ENCODE measurements around the gene BEST2. TPM values are rescaled to one million over a fixed set of nuclear protein-coding genes. Genes with fewer than 3 reads are reported as not detected.

The BEST2 gene
- total and polyA plus RNA-seq, 4 donors, result 2.5 TPM; not detected in 3

GRCh38 chr19:12715102-12715501 lies 36.5 kb upstream of the BEST2 start:
- ATAC-seq (ENCODE audit: low FRiP score) (no peak), DNase-seq (no peak)
- intact Hi-C loops (cut with DNase I), result no loop called here
- no peaks in the 10 kb centered on the region for H3K4me1 ChIP-seq (ENCODE audit: control insufficient read depth in 1 of 2, insufficient read depth in 2 of 2, low read length in 2 of 2)
- 90 to 92% methylated on average over 15 of the region's 15 CpGs for WGBS, 2 donors
- peaks cover 0 to 15% of the 10 kb centered on the region in 2 donors for H3K36me3 ChIP-seq (ENCODE audit: control insufficient read depth in 1 of 2, insufficient read depth in 2 of 2, low read length in 1 of 2)
- H3K27me3 ChIP-seq (ENCODE audit: control insufficient read depth in 1 of 2, insufficient read depth in 2 of 2, low read length in 1 of 2), result no peaks in the 10 kb centered on the region
- no peak overlapping the region for H3K4me3 ChIP-seq (ENCODE audit: low read length in 2 of 2)
- H3K9me3 ChIP-seq (ENCODE audit: control insufficient read depth, low read length), result no peaks in the 10 kb centered on the region
- no peak overlapping the region for H3K27ac ChIP-seq (ENCODE audit: low read depth in 1 of 2, low read length in 2 of 2)

- Histone ChIP-seq H3K27ac (ENCODE audit: low read depth in 1 of 2, low read length in 2 of 2) (no peak overlapping the region), H3K4me3 (ENCODE audit: low read length in 2 of 2) (no peak overlapping the region), H3K9me3 (ENCODE audit: control insufficient read depth, low read length) (no peaks in the 10 kb centered on the region), H3K4me1 (ENCODE audit: control insufficient read depth in 1 of 2, insufficient read depth in 2 of 2, low read length in 2 of 2) (no peaks in the 10 kb centered on the region), H3K36me3 (ENCODE audit: control insufficient read depth in 1 of 2, insufficient read depth in 2 of 2, low read length in 1 of 2) (peaks cover 0 to 12% of the 10 kb centered on the region in 2 donors), H3K27me3 (ENCODE audit: control insufficient read depth in 1 of 2, insufficient read depth in 2 of 2, low read length in 1 of 2) (no peaks in the 10 kb centered on the region)
- WGBS, 2 donors, result 95% methylated on average over 3 of the region's 3 CpGs
- DNase-seq (no peak), ATAC-seq (ENCODE audit: low FRiP score) (no peak)
- intact Hi-C loops (cut with DNase I), result no loop called here
These were observed 35.7 kb upstream of the BEST2 start for GRCh38 chr19:12715929-12716328.

- H3K27ac ChIP-seq (ENCODE audit: low read depth in 1 of 2, low read length in 2 of 2), result no peak overlapping the region
These were observed 31.3 kb upstream of the BEST2 start for GRCh38 chr19:12720296-12720695.

GRCh38 chr19:12720851-12721655 lies 30.5 kb upstream of the BEST2 start:
- intact Hi-C loops (cut with DNase I), result loop anchor here in 1 of 2 donors (5.0 kb wide), 1 partner anchor 76 kb away; no protein-coding TSS in a partner anchor
- DNase-seq (peak in 1 of 2 donors; percentile 78), ATAC-seq (ENCODE audit: low FRiP score) (peak; percentile 50)
- Histone ChIP-seq H3K27ac (ENCODE audit: low read depth in 1 of 2, low read length in 2 of 2) (peak overlapping the region; percentile 49 to 59), H3K9me3 (ENCODE audit: control insufficient read depth, low read length) (no peaks in the 10 kb centered on the region), H3K4me1 (ENCODE audit: control insufficient read depth in 1 of 2, insufficient read depth in 2 of 2, low read length in 2 of 2) (no peaks in the 10 kb centered on the region), H3K36me3 (ENCODE audit: control insufficient read depth in 1 of 2, insufficient read depth in 2 of 2, low read length in 1 of 2) (peaks cover 0 to 7% of the 10 kb centered on the region in 2 donors), H3K27me3 (ENCODE audit: control insufficient read depth in 1 of 2, insufficient read depth in 2 of 2, low read length in 1 of 2) (no peaks in the 10 kb centered on the region), H3K4me3 (ENCODE audit: low read length in 2 of 2) (peak overlapping the region; percentile 68 to 97)
- 2 to 4% methylated on average over 55 to 59 of the region's 59 CpGs for WGBS, 2 donors

More at GRCh38 chr19:12720296-12720695, 31.3 kb upstream of the BEST2 start:
- ATAC-seq (ENCODE audit: low FRiP score), result no peak
- intact Hi-C loops (cut with DNase I), result loop anchor here in 1 of 2 donors (5.0 kb wide), 1 partner anchor 77 kb away; no protein-coding TSS in a partner anchor
- no peaks in the 10 kb centered on the region for H3K9me3 ChIP-seq (ENCODE audit: control insufficient read depth, low read length)
- peaks cover 0 to 7% of the 10 kb centered on the region in 2 donors for H3K36me3 ChIP-seq (ENCODE audit: control insufficient read depth in 1 of 2, insufficient read depth in 2 of 2, low read length in 1 of 2)
- no peaks in the 10 kb centered on the region for H3K27me3 ChIP-seq (ENCODE audit: control insufficient read depth in 1 of 2, insufficient read depth in 2 of 2, low read length in 1 of 2)
- no peak overlapping the region for H3K4me3 ChIP-seq (ENCODE audit: low read length in 2 of 2)
- no peaks in the 10 kb centered on the region for H3K4me1 ChIP-seq (ENCODE audit: control insufficient read depth in 1 of 2, insufficient read depth in 2 of 2, low read length in 2 of 2)
- WGBS, 2 donors, result 78 to 79% methylated on average over 10 of the region's 10 CpGs
- DNase-seq, result no peak

GRCh38 chr19:12721656-12722565 lies 29.7 kb upstream of the BEST2 start:
- no peaks in the 10 kb centered on the region for H3K4me1 ChIP-seq (ENCODE audit: control insufficient read depth in 1 of 2, insufficient read depth in 2 of 2, low read length in 2 of 2)
- ATAC-seq (ENCODE audit: low FRiP score), result peak; percentile 69
- peaks cover 0 to 3% of the 10 kb centered on the region in 2 donors for H3K36me3 ChIP-seq (ENCODE audit: control insufficient read depth in 1 of 2, insufficient read depth in 2 of 2, low read length in 1 of 2)
- DNase-seq, result peak; percentile 82 to 90
- no peaks in the 10 kb centered on the region for H3K9me3 ChIP-seq (ENCODE audit: control insufficient read depth, low read length)
- peak overlapping the region; percentile 68 to 97 for H3K4me3 ChIP-seq (ENCODE audit: low read length in 2 of 2)
- intact Hi-C loops (cut with DNase I), result loop anchor here (2.0 to 5.0 kb wide), 2 partner anchors 41 to 75 kb away; partner anchors contain the start of gene DHPS (in 1 of the 2)
- H3K27me3 ChIP-seq (ENCODE audit: control insufficient read depth in 1 of 2, insufficient read depth in 2 of 2, low read length in 1 of 2), result no peaks in the 10 kb centered on the region
- peak overlapping the region; percentile 49 to 59 for H3K27ac ChIP-seq (ENCODE audit: low read depth in 1 of 2, low read length in 2 of 2)
- 1% methylated on average over 57 to 65 of the region's 65 CpGs for WGBS, 2 donors

GRCh38 chr19:12722566-12723380 lies 28.8 kb upstream of the BEST2 start:
- H3K4me1 ChIP-seq (ENCODE audit: control insufficient read depth in 1 of 2, insufficient read depth in 2 of 2, low read length in 2 of 2), result no peaks in the 10 kb centered on the region
- intact Hi-C loops (cut with DNase I), result loop anchor here (2.0 to 5.0 kb wide), 2 partner anchors 42 to 75 kb away; partner anchors contain the start of gene DHPS (in 1 of the 2)
- peaks cover 0 to 2% of the 10 kb centered on the region in 2 donors for H3K36me3 ChIP-seq (ENCODE audit: control insufficient read depth in 1 of 2, insufficient read depth in 2 of 2, low read length in 1 of 2)
- H3K9me3 ChIP-seq (ENCODE audit: control insufficient read depth, low read length), result no peaks in the 10 kb centered on the region
- peak overlapping the region; percentile 59 to 70 for H3K27ac ChIP-seq (ENCODE audit: low read depth in 1 of 2, low read length in 2 of 2)
- H3K4me3 ChIP-seq (ENCODE audit: low read length in 2 of 2), result peak overlapping the region; percentile 68 to 97
- DNase-seq, result peak; percentile 98
- peak; percentile 96 for ATAC-seq (ENCODE audit: low FRiP score)
- 1% methylated on average over 32 of the region's 32 CpGs for WGBS, 2 donors
- no peaks in the 10 kb centered on the region for H3K27me3 ChIP-seq (ENCODE audit: control insufficient read depth in 1 of 2, insufficient read depth in 2 of 2, low read length in 1 of 2)

- Histone ChIP-seq H3K27me3 (ENCODE audit: control insufficient read depth in 1 of 2, insufficient read depth in 2 of 2, low read length in 1 of 2) (no peaks in the 10 kb centered on the region), H3K36me3 (ENCODE audit: control insufficient read depth in 1 of 2, insufficient read depth in 2 of 2, low read length in 1 of 2) (peaks cover 0 to 2% of the 10 kb centered on the region in 2 donors), H3K9me3 (ENCODE audit: control insufficient read depth, low read length) (no peaks in the 10 kb centered on the region), H3K4me1 (ENCODE audit: control insufficient read depth in 1 of 2, insufficient read depth in 2 of 2, low read length in 2 of 2) (no peaks in the 10 kb centered on the region), H3K4me3 (ENCODE audit: low read length in 2 of 2) (peak overlapping the region; percentile 17 to 64), H3K27ac (ENCODE audit: low read depth in 1 of 2, low read length in 2 of 2) (peak overlapping the region in 1 of 2 donors; percentile 70)
- intact Hi-C loops (cut with DNase I), result loop anchor here (2.0 to 5.0 kb wide), 2 partner anchors 43 to 74 kb away; partner anchors contain the start of gene DHPS (in 1 of the 2)
- DNase-seq (no peak), ATAC-seq (ENCODE audit: low FRiP score) (no peak)
- WGBS, 2 donors, result 1 to 2% methylated on average over 7 of the region's 7 CpGs
These were observed 28.3 kb upstream of the BEST2 start for GRCh38 chr19:12723381-12723640.

Data from aorta (tissue), 5 donors.